HG03521 (cell line): ENCODE measurements around the gene CD109.
"Not testable (repeated sequence)": the region's sequence is repeated elsewhere in the genome, so short reads cannot be mapped to it uniquely, and the experiment has no call there.

Source experiments
- ATAC-seq: cut with Tn5 transposase; IDR thresholded peaks from one replicate; pipeline ENCODE4 v1.9.1; 2021; ENCODE audit warnings: mild to moderate bottlenecking, moderate library complexity; ENCODE audit not compliant: unreplicated experiment

The CD109 gene

GRCh38 chr6:73844696-73845095 is 148.7 kb downstream of the CD109 start:
- ATAC-seq: not testable (repeated sequence)

DNA sequence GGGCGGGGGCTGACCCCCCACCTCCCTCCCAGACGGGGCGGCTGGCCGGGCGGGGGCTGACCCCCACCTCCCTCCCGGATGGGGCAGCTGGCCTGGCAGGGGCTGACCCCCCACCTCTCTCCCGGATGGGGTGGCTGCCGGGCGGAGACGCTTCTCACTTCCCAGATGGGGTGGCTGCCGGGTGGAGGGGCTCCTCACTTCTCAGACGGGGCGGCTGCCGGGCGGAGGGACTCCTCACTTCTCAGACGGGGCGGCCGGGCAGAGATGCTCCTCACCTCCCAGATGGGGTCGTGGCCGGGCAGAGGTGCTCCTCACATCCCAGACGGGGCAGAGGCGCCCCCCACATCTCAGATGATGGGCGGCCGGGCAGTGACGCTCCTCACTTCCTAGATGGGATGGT is 155.0 kb downstream of the CD109 start:
- ATAC-seq: not testable (repeated sequence)

- ATAC-seq: peak; percentile 55
These were observed 159.2 kb downstream of the CD109 start for GRCh38 chr6:73854998-73855718.

- ATAC-seq: no peak
These were observed 161.4 kb downstream of the CD109 start for GRCh38 chr6:73857341-73857890.

GRCh38 chr6:73858376-73858775 is 162.4 kb downstream of the CD109 start:
- no peak for ATAC-seq

- no peak for ATAC-seq
These were observed 164.3 kb downstream of the CD109 start for GRCh38 chr6:73860303-73860702.

DNA sequence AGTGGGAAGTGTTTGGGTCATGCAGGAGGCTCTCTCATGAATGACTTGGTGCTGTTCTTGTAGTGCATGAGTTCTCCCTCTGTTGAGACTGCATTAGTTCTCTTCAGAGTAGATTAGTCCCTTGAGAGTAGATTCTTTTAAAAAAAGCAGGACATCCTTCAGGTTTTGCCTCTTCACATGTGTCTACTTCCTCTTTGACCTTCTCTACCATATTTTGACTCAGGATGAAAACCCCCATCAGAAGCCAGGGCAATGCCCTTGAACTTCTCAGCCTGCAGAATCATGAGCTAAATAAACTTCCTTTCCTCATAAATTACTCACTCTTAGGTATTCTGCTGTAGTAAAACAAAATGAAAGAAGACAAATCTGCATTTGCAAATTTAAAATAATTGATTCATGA is 170.3 kb downstream of the CD109 start:
- no peak for ATAC-seq

GRCh38 chr6:73867411-73867810 is 171.4 kb downstream of the CD109 start:
- ATAC-seq: no peak

- no peak for ATAC-seq
These were observed 174.9 kb downstream of the CD109 start for GRCh38 chr6:73870907-73871306.

DNA sequence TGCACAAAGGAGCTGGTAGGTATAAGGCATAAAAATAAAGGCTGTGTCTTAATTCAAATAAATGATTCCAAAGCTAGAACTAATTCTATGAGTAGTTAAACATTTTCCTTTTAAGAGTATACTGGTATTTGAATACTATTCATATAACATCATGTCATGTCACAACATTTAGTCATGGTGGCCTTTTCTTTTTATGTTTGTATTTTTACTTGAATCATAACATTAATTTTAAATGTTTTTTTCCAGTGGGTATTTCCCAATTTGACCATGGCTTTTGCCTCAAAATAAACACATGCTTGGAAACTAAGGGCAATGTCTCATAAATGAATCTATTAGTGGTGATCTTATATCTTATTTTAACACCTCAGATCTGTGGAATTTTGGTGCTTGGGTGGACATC is 177.1 kb downstream of the CD109 start:
- no peak for ATAC-seq
